ENCODE measurements around the gene MTHFD1.

The MTHFD1 gene

DNA sequence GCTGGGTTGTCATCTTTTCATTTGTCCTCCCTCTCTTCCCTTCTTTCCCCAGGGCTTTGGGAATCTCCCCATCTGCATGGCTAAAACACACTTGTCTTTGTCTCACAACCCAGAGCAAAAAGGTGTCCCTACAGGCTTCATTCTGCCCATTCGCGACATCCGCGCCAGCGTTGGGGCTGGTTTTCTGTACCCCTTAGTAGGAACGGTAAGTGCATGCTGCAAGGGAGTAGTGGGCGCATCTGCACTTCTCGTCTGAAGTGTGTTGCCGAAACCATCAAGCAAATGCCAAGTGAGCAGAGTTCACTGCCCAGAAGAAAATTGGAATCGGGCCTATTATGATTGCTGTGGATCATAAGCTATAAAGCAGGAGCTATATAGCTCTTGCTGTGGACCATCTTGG, 66.5 kb downstream of the MTHFD1 start:
- DNase-seq: no peak

DNA sequence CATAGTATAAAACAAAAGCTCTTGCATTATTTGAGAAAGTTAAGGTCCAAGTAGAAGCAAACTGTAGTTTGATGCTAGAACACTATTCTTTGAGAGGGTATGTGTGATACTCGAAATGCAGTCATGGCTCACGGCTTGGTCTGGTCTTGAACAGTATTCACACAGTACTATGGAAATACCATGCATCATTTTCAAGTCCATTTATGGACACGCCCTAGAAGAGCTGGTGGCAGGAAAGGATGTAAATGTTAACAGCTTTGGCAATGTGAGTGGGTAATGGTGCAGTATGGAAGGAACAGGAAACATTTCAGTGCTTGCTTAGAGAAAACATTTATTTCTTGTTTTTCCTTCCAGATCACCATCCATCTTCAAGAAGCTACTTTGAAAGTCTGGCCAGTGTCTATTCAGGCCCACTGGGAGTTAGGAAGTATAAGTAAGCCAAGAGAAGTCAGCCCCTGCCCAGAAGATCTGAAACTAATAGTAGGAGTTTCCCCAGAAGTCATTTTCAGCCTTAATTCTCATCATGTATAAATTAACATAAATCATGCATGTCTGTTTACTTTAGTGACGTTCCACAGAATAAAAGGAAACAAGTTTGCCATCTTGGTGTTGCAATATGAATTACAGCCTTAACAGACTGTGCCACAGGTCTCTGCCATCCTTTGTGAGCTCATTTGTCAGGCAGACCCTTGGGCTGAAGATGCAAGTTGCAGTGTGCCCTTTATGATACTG, 71.4 kb downstream of the MTHFD1 start:
- DNase-seq: no peak

DNA sequence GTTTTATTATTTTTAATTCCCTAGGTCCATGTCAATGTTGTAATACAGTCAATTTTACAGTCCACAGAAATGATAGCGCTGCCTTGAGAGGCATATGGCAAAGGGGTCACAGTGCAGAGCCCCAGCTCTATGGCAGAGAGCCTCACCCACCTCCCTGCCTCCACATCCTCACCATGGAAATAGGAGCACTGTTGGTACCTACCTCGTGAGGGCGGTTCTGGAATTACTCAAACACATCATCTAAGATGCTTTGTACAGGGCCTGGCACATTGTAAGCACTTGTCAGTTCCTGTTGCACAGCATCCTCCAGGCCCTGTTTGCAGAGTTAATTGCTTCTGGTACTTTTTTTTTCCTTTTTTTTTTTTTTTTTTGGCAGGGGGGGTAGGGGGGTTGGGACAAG, 73.1 kb downstream of the MTHFD1 start:
- no peak for DNase-seq

DNA sequence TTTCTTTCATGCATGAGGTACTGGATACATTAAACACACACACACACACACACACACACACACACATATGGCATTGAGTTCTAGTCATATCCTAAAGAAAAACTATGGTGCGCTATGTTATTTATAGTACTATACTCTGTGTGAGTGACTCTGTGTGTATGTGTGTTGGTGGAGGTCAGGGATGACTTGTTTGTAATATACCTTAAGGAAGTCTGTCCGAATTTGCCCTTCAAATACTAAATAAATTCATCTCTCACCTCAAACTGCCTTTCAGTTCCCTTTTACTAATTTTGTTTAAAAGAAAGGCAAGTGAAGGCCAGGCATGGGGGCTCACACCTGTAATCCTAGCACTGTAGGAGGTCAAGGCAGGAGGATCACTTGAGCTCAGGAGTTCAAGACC, 75.0 kb downstream of the MTHFD1 start:
- DNase-seq: no peak

DNA sequence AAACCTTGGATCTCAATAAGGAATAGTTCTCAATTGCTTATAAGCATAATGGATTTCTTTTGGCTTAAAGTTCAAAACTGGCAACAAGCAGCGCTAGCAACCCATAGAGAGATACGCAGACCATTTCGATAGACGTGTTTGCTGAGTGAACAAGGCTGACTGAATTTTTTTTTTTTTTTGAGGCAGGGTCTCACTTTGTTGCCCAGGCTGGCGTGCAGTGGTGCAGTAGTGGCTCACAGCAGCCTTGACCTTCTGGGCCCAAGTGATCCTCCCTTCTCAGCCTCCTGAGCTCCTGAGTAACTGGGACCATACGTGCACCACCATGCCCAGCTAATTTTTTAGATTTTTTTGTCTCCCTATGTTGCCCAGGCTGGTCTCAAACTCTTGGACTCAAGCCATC, 75.7 kb downstream of the MTHFD1 start:
- no peak for DNase-seq

DNA sequence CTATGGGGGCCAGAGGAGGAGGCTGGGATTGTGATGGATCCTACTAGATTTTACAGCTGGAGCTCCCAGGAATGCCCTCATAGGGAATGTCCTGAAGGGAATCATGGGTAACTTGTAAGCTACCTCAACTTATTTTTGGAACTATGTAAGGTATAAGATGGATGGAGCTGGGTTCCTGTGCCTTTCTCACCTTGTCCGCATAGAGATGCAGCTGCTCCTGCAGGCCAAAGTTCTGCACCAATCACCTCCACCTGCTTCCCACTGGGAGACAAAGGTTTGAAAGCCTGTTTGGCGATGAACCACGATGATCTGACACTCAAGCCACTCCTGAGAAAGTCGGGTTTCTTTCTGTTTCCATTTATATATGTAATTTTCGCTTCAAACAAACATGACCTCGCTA, 76.5 kb downstream of the MTHFD1 start:
- no peak for DNase-seq

DNA sequence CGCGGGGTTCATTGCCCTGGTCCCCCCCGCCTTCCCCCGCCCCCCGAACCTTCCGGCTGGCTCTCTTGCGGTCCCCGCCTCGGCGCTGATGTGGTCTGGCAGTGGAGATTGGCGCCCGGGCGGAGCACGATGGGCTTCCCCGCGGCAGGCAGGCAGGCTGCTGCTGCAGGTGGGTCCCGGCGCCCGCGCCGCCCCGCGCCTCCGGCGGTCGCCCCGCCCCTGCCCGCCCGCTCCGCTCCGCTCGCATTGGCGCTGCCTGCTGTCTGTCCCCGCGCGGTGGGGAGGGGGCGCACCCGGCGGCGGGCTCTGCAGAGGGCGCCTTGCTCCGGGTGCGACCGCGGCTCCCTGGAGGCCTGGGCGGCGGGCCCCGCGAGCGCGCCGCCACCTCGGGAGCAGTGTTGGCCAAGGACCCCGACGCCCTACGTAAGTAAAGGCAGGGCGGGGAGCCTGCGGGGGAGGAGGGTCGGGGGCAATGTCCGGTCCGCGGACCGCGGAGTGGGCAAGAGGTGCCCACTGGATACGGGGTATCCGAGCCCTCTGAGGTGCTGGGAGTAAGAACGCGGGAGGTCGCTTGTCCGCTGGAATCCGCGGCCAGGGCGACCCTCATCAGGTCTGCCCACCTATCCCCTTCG, 77.2 kb downstream of the MTHFD1 start, which contains the start of gene AKAP5:
AKAP5 (plus strand) TSS at position 309 of the 632 bp plus-strand sequence. CDS start 2,896 bp downstream, outside the sequence.
- DNase-seq: peak; percentile 68

DNA sequence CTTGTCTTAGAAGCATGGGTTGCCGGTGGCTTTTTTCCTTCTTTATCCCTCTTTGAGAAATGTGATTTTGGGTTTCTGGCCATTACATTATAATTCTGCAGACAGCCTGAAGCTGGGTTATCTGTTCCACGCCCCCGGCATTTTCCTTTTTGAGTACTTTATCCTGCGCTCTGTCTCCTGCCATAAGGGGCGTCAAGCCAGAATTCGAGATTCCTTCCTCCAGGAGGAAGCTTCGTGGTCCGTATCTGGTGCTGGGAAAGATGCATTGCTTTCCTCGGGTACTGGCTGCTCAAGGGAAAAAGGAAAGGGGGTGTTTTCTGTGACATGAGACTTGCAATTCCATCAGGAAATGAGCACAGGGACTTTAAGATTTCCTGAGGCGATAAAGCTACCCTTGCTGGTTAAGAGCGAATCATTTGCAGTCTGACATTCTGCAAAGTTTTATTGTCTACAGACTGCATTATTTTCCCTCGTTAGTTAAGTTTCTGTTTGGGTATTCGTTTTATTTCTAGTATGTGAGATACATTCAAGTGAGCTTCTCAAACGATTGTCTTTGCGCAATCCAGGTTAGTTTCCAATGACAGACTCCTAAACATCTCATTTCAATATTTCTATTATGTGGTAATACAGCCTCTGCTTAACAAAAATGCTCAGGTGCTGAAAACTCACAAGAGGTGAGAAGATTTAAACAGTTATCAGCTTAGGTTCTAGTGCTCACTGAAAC, 77.8 kb downstream of the MTHFD1 start:
- no peak for DNase-seq

DNA sequence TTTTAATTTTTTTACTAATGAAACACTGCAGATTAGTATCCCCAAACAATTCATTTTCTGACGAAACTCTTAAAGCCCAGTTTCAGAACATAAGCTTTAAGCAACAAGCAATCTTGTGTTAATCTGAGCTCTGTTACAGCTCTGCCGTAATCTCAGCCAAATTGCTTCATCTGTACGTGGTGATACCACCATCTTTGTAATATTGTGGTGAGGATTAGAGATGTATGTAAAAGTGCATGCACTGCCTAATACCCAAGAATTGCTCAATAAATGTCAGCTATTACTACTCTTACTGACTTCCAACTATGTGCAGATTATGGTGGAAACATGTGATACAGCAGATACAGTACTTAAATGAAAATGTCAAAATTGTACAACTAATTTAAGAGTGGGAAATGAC, 78.9 kb downstream of the MTHFD1 start:
- DNase-seq: no peak

DNA sequence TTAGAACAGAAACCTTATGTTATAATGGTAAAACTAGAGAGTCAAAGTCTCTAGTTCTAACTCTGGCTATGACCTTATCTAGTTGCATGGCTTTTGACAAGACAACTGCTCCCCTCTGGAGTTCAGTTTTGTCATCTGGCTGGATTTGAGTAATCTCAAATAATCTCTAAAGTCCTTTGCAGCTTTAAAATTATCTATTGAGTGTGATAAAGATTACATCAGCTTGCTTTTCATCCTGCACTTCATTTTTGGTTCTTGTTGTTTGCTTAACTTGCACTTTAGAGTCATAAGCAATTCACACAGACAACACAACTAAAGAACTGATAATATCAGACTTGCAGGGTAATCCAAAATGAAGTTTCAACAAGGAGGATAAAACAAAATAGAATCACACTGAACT, 79.4 kb downstream of the MTHFD1 start:
- DNase-seq: no peak

DNA sequence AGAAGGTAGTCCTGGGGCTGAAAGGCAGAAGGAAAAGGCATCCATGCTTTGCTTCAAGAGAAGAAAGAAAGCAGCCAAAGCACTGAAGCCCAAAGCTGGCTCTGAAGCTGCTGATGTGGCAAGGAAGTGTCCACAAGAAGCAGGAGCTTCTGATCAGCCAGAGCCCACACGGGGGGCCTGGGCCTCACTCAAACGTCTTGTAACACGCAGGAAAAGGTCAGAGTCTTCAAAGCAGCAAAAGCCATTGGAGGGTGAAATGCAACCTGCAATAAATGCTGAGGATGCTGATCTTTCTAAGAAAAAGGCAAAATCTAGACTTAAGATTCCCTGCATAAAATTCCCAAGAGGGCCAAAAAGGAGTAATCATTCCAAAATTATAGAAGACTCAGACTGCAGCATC, 80.3 kb downstream of the MTHFD1 start:
- DNase-seq: no peak

DNA sequence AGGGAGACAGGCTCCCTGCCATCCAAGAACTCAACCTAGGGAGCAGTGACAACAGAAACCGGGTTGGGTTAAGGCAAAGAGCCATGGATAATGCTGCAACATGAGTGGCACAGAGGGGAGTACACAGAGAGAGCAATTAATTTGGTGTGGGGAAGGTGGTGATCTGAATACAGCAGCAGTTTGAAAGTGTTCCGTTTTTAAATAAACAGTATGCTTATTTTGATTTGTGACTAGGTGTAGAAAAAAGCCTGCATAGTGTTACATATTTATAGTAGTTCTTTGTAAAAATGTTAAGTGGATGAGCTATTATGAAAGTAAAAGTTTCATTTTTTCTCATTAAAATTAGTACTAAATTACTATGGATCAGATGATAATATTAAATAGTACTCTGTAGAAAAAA, 85.9 kb downstream of the MTHFD1 start:
- no peak for DNase-seq

DNA sequence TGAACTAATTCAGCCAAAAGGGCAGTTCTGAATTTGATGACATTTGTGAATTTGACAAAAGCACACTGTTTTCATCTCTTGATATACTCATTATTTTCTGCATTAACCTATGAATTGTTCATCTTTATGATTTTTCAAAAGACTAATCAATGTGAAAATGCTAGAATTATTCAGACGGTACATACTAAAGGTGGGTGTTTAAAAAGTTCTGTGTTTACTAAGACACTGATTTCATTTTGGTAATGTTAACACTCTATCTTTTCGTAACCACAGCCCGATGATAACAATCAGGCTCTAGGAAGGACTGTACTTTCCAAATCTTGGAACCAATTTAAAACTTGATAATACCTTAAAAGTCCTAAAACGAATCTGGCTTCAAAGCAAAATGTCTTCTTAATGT, 86.5 kb downstream of the MTHFD1 start:
- DNase-seq: no peak

DNA sequence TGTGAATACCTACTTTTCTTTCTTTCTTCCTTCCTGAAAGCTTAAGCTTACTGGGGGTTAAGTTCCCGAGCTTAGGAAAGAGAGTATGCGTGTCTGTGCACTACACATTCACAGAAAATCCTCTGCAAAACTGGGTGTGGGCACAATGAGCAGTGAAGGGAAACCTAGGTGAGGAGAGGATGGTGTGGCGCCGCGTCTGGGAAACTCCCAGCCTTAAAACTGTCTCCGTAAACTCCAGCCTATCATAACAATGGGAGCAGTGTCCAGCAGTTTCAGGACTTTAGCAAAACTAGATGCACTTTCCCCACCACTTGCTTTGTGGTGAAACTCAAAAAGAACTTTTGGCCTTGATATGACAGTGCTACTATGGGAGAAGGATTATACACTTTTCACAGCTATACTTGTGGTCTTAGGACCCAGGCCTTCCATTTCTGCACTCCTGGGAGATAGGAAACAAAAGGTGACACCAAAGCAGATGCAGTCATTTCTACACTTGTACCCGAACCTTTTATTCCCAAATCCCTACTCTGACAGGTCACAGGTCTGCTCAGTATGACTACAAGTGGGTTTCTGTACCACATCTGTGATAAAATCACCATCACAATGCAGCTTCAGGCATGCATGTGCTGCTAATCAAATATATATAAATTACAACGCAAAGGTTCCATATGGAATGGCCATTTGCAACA, 87.6 kb downstream of the MTHFD1 start:
- DNase-seq: no peak

DNA sequence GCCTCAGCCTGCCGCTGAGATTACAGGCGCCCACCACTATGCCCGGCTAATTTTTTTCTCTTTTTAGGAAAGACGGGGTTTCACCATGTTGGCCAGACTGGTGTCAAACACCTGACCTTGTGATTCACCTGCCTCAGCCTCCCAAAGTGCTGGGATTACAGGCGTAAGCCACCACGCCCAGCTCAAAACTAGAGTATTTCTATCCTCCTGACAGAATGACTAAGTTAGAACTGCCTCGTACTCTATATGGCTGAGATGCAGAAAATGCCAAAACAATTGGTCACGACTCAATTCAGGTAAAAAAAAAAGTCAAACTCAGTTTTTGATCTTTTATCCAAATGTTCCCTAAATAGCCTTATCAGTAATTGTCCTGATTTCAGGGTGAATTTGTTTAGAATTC, 88.3 kb downstream of the MTHFD1 start:
- DNase-seq: no peak

DNA sequence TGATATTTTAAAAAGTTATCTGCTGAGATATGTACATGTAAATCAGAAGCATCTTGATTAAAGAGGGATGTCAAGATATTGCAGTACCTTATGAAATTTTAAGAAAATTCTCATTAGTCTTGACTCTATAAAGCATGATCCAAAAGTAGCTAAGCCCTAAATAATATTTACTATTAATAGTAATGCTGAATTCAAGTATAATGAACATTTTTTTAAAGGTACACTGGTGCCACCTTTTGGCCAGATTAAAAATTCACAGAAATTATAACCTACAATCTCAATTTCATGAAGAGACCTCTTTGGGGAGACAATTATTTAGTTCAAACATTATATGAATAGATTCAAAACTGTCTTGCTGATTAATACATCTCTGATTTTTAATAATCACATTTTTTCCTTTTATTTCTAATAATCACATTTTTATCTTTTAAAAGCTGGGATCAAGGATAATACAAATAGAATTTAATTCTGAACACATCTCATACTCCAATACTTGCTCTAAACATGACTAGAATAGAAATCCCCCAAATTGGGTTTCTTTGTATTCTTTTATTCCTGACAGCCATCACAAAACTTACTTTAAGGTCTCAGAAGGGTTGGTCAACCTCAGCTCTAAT, 90.6 kb downstream of the MTHFD1 start:
- no peak for DNase-seq

DNA sequence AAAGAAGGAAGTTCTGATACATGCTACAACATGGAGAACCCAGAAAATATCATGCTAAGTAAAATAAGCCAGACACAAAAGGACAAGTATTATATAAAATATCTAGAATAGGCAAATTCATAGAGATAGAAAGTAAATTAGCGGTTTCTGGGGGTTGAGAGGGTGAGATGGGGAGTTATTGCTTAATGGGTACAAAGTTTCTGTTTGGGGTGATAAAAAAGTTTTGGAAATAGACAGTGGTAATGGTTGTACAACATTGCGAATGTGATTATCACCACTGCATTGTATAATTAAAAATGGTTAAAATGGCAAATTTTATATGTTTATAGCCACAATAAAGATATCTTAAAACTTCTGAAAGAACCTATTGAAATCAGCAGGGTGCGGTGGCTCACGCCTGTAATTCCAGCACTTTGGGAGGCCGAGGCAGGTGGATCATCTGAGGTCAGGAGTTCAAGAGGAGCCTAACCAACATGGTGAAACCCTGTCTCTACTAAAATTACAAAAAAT, 100.5 kb downstream of the MTHFD1 start:
- no peak for DNase-seq

DNA sequence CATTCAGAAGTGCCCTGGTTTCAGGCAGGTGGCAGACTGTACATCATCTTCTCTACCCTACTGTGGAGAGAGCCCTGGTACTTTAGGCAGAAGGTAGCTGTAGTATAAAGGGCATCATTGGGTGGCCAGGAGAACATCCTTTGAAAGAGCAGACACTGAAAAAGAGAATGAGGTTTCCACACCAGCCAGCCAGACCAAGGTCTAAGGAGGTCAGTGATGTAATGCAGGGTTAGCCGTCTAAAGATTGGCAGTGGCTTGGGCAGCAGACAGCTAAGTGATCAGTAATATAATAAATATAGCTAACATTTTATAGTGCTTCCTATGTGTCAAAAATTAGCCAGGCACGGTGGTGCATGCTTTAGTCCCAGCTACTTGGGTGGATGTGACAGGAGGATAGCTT, 103.5 kb downstream of the MTHFD1 start:
- no peak for DNase-seq

DNA sequence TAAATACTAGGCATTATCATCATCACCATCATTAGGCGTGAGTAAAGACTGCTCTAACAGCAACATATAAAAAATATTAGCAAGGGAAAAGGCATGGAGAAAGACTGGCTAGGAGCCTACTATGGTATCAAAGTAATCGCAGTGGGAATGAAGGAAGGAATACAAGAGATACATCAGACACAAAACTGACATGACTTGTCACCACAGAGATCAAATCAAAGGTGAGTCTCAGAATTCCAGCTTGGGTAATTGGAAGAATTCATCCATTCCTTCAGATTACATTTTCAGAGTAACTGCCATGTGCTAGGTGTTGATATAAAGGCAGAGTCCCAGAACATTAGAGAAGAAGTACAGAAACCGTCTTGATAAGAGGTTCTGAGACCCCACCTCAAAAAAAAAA, 105.3 kb downstream of the MTHFD1 start:
- DNase-seq: no peak

DNA sequence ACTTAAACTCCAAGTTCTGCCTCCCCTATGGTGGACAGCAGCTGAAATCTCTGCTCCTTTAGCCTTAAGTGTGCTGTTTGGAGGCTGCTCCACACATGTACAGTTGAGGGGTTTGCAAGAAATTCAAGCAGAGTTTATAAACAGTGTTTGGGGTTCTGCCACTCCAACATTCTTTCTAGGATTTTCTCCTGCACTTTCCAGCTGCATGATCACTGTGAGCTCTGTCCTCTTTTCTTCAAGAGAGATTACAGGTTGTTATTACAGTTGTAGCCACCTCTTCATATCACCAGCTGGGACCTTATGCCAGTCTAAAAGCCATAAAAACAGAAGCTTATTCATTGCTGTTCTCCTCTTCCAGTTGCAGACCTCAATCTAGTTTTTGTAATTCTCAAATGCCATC, 107.1 kb downstream of the MTHFD1 start:
- DNase-seq: no peak

DNA sequence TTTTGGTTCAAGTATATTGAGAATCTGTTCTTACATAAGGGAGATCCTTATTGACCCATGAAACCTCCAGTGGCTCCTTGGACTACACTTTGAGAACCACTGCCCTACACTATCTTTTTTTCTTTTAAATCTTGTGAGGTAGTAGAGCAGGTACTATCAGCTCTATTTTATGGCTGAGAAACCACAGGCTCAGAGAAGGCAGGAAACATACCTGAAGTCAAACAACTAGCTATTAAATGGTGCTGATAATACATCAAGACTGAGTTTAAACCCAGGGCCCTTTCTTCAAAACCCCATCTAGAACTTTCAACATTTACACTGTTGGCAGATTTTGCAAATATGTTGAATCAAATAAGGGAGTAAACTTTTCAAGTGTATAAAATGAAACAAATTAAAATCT, 108.6 kb downstream of the MTHFD1 start:
- DNase-seq: no peak

DNA sequence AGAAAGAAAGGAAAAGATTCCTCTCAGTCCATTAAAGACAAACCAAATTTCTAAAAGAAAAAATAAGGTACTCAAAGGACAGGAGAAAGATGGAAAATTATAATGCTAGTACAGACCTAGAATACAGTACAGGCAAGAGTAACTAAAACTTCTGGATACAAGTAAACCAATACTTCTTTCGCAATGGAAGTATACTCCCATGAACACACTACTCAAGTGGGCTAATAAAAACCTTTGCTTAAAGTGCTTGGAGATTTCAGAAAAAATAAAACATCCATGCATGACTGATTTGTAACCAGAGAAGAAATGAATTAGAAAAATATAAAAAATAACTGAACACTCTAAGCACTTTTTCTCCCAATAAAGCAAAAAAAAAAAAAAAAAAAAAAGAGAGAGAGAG, 111.9 kb downstream of the MTHFD1 start:
- DNase-seq: no peak
